Measurements from ENCODE around the gene DRG2. TPM values are rescaled to one million over a fixed set of nuclear protein-coding genes. Genes with fewer than 3 reads are reported as not detected.

The DRG2 gene
- total and polyA plus RNA-seq, 5 donors, result 20.1 to 22.3 (median 21.7) TPM

DNA sequence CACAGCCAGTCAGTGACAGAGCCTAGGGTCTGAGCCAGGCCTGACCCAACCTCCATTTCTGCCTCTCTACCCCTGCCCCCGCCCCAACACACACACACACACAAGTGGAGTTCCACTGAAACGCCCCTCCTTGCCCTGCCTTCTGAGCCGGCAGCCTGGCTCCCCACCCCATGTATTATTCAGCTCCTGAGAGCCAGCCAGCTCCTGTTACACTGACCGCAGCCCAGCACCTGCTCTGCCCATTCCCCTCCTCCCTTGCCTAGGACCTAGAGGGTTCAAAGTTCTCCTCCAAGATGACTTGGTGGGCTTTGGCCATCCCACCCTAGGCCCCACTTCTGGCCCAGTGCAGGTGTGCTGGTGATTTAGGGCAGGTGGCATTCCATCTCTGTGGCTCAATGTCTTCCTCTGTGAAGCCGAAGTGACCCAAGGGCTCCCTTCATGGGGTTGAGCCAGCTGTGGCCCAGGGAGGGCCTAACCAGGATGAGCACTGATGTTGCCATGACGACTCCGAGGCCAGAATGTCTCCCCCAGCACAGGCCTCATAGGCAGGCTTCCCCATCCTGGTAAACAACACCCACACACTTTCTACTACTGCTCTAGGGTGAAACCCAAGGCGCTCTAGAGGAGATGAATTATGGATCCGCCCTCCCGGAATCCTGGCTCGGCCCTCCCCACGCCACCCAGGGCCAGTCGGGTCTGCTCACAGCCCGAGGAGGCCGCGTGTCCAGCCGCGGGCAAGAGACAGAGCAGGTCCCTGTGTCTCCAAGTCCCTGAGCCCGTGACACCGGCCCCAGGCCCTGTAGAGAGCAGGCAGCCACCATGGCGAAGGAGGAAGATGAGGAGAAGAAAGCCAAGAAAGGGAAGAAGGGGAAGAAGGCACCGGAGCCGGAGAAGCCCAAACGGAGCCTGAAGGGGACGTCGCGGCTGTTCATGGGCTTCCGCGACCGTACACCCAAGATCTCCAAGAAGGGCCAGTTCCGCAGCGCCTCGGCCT lies 30.5 kb downstream of the DRG2 start:
- ATAC-seq, result no peak

DNA sequence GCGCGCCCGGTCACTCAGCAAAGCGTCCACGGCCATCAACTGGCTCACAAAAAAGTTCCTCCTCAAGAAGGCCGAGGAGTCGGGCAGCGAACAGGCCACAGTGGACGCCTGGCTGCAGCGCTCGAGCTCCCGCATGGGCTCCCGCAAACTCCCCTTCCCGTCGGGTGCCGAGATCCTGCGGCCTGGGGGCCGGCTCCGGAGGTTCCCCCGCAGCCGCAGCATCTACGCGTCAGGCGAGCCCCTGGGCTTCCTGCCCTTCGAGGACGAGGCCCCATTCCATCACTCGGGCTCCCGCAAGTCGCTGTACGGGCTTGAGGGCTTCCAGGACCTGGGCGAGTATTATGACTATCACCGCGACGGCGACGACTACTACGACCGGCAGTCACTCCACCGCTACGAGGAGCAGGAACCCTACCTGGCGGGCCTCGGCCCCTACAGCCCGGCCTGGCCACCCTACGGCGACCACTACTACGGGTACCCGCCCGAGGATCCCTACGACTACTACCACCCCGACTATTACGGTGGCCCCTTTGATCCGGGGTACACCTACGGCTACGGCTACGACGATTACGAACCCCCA lies 31.5 kb downstream of the DRG2 start:
- 96% methylated on average over 57 of the region's 57 CpGs for WGBS

More for the DNA sequence above, 30.5 kb downstream of the DRG2 start:
- no peak overlapping the region for H3K27ac ChIP-seq (ENCODE audit: low read length)
- DNase-seq, result peak in 1 of 3 donors; percentile 33
- WGBS, result 90% methylated on average over 33 of the region's 33 CpGs
- no peaks in the 10 kb centered on the region for H3K4me1 ChIP-seq (ENCODE audit: control insufficient read depth, insufficient read depth, low read length)
- no peaks in the 10 kb centered on the region for H3K9me3 ChIP-seq (ENCODE audit: control insufficient read depth, low read length)
- no peaks in the 10 kb centered on the region for H3K27me3 ChIP-seq (ENCODE audit: control insufficient read depth, insufficient read depth)
- H3K4me3 ChIP-seq (ENCODE audit: low read length), result no peak overlapping the region
- intact Hi-C loops (cut with DNase I), result no loop called here

DNA sequence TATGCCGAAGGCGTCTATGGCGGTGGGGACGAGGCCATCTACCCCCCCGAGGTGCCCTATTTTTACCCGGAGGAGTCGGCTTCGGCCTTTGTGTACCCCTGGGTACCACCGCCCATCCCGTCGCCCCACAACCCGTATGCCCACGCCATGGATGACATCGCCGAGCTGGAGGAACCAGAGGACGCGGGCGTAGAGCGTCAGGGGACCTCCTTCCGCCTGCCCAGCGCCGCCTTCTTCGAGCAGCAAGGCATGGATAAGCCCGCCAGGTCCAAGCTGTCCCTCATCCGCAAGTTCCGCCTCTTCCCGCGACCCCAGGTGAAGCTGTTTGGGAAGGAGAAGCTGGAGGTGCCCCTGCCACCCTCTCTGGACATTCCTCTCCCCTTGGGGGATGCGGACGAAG lies 32.2 kb downstream of the DRG2 start:
- Histone ChIP-seq H3K27me3 (ENCODE audit: control insufficient read depth, insufficient read depth) (no peaks in the 10 kb centered on the region), H3K4me1 (ENCODE audit: control insufficient read depth, insufficient read depth, low read length) (no peaks in the 10 kb centered on the region), H3K27ac (ENCODE audit: low read length) (no peak overlapping the region), H3K4me3 (ENCODE audit: low read length) (no peak overlapping the region), H3K9me3 (ENCODE audit: control insufficient read depth, low read length) (no peaks in the 10 kb centered on the region)
- 97% methylated on average over 30 of the region's 30 CpGs for WGBS
- DNase-seq (peak in 1 of 3 donors; percentile 52), ATAC-seq (no peak)
- intact Hi-C loops (cut with DNase I), result no loop called here

More for the DNA sequence above, 31.5 kb downstream of the DRG2 start:
- Histone ChIP-seq H3K4me3 (ENCODE audit: low read length) (no peak overlapping the region), H3K27ac (ENCODE audit: low read length) (no peak overlapping the region), H3K4me1 (ENCODE audit: control insufficient read depth, insufficient read depth, low read length) (no peaks in the 10 kb centered on the region), H3K27me3 (ENCODE audit: control insufficient read depth, insufficient read depth) (no peaks in the 10 kb centered on the region), H3K9me3 (ENCODE audit: control insufficient read depth, low read length) (no peaks in the 10 kb centered on the region)
- intact Hi-C loops (cut with DNase I), result no loop called here
- ATAC-seq (no peak), DNase-seq (peak in 1 of 3 donors; percentile 24)

DNA sequence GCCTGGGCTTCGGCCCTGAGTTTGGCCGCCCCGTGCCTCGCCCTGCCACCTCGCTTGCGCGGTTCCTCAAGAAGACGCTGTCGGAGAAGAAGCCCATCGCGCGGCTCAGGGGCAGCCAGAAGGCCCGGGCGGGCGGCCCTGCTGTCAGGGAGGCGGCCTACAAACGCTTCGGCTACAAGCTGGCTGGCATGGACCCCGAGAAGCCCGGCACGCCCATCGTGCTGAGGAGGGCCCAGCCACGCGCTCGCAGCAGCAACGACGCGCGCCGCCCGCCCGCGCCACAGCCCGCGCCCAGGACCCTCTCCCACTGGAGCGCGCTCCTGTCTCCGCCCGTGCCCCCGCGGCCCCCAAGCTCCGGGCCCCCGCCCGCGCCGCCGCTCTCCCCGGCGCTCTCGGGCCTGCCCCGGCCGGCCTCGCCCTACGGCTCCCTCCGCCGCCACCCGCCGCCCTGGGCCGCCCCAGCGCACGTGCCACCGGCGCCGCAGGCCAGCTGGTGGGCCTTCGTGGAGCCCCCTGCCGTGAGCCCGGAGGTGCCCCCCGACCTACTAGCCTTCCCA lies 32.8 kb downstream of the DRG2 start:
- Histone ChIP-seq H3K9me3 (ENCODE audit: control insufficient read depth, low read length) (no peaks in the 10 kb centered on the region), H3K27ac (ENCODE audit: low read length) (no peak overlapping the region), H3K4me3 (ENCODE audit: low read length) (no peak overlapping the region), H3K27me3 (ENCODE audit: control insufficient read depth, insufficient read depth) (no peaks in the 10 kb centered on the region), H3K4me1 (ENCODE audit: control insufficient read depth, insufficient read depth, low read length) (no peaks in the 10 kb centered on the region)
- ATAC-seq (no peak), DNase-seq (peak in 1 of 3 donors; percentile 43)
- intact Hi-C loops (cut with DNase I), result no loop called here
- 74% methylated on average over 68 of the region's 68 CpGs for WGBS

DNA sequence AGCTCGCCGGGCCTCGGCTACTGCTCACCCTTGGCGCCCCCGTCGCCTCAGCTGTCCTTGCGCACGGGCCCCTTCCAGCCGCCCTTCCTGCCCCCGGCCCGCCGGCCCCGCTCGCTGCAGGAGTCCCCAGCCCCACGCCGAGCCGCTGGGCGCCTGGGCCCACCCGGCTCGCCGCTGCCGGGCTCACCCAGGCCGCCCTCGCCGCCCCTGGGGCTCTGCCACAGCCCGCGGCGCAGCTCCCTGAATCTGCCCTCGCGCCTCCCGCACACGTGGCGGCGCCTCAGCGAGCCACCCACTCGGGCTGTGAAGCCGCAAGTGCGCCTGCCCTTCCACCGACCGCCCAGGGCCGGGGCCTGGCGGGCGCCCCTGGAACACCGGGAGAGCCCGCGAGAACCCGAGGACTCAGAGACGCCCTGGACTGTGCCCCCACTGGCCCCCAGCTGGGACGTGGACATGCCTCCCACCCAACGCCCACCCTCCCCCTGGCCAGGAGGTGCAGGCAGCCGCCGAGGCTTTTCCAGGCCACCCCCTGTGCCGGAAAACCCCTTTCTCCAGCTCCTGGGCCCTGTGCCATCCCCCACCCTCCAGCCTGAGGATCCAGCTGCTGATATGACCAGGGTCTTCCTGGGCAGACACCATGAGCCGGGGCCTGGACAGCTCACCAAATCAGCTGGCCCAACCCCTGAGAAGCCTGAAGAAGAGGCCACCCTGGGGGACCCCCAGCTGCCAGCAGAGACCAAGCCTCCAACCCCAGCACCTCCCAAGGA lies 33.6 kb downstream of the DRG2 start:
- Histone ChIP-seq H3K9me3 (ENCODE audit: control insufficient read depth, low read length) (no peaks in the 10 kb centered on the region), H3K4me3 (ENCODE audit: low read length) (no peak overlapping the region), H3K27me3 (ENCODE audit: control insufficient read depth, insufficient read depth) (no peaks in the 10 kb centered on the region), H3K4me1 (ENCODE audit: control insufficient read depth, insufficient read depth, low read length) (no peaks in the 10 kb centered on the region), H3K27ac (ENCODE audit: low read length) (no peak overlapping the region)
- ATAC-seq (no peak), DNase-seq (peak in 1 of 3 donors; percentile 18)
- intact Hi-C loops (cut with DNase I), result no loop called here
- 84% methylated on average over 54 of the region's 54 CpGs for WGBS

DNA sequence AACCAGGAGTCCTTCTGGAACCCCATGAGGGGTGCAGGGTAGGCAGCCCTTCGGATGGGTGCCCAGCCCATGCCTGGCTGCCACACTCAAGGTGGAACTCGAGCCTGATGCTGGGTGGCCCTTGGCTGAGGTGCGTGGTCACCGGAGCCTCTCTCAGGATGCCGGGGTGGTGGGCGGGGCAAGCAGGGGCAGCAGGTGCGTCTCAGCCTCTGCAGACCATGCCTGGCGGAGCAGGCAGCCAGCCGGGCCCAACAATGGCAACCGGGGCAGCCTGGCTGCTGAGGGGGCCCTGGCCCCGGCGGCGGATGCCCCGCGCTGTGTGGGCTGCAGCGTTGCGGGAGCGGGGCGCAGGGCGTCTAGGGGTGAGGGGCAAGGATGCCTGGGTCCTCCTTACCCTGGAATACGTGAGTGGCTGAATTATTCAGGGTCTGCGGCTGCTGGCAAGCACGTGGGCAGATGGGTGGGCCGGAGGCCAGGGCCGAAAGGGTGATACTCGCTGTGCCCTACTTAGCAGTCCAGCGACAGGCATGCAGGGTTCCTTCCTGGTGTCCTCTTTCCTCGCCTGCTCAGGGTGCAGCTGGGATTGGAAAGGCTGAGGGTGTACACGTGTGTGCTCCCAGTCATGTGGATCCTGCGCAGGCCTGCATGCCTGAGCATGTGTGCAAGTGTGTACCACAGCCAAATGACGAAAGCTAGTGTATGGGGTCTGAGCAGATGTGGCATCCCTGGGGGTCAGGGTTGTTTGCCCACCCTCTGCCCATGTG lies 35.4 kb downstream of the DRG2 start:
- intact Hi-C loops (cut with DNase I), result no loop called here
- ATAC-seq (no peak), DNase-seq (peak in 1 of 3 donors; percentile 25)
- 84% methylated on average over 31 of the region's 31 CpGs for WGBS
- Histone ChIP-seq H3K4me3 (ENCODE audit: low read length) (no peak overlapping the region), H3K27ac (ENCODE audit: low read length) (no peak overlapping the region), H3K27me3 (ENCODE audit: control insufficient read depth, insufficient read depth) (no peaks in the 10 kb centered on the region), H3K9me3 (ENCODE audit: control insufficient read depth, low read length) (no peaks in the 10 kb centered on the region), H3K4me1 (ENCODE audit: control insufficient read depth, insufficient read depth, low read length) (no peaks in the 10 kb centered on the region)

DNA sequence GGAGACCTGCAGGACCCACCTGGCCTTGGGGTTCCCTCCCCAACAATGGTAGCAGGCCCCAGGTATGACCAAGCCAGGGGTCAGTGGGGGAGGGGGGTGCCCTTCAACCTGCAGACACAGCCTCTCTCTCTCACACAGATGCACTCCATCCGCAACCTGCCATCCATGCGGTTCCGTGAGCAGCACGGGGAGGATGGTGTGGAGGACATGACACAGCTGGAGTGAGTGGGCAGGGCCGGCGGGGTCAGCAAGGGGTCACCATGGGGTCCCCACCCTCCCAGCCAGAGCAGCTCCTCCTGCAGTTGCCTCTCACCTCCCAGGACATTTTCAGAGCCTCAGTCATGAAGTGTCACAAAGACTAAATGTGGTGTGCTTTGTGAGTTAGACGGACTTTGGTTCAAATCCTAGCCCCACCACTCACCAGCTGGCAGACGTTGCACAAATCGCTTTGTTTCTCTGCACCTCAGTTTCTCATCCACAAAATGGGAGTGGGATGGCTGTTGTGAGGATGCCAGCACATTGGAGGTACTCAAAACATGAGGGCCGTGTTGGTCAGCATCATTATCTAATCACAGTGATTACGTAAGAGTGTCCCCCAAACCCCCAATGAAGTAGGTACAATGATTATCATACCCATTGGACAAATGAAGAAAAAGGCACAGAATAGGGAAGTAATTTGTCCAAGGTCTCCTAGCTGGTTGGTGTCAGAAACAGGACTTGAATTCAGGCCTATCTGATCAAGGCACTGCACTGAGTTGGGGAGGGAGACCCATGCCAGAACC lies 36.8 kb downstream of the DRG2 start:
- 58% methylated on average over 11 of the region's 11 CpGs for WGBS
- H3K4me1 ChIP-seq (ENCODE audit: control insufficient read depth, insufficient read depth, low read length), result no peaks in the 10 kb centered on the region
- DNase-seq, result peak in 1 of 3 donors; percentile 26
- H3K27ac ChIP-seq (ENCODE audit: low read length), result no peak overlapping the region
- H3K9me3 ChIP-seq (ENCODE audit: control insufficient read depth, low read length), result no peaks in the 10 kb centered on the region
- intact Hi-C loops (cut with DNase I), result no loop called here
- no peak overlapping the region for H3K4me3 ChIP-seq (ENCODE audit: low read length)
- no peak for ATAC-seq
- H3K27me3 ChIP-seq (ENCODE audit: control insufficient read depth, insufficient read depth), result no peaks in the 10 kb centered on the region

DNA sequence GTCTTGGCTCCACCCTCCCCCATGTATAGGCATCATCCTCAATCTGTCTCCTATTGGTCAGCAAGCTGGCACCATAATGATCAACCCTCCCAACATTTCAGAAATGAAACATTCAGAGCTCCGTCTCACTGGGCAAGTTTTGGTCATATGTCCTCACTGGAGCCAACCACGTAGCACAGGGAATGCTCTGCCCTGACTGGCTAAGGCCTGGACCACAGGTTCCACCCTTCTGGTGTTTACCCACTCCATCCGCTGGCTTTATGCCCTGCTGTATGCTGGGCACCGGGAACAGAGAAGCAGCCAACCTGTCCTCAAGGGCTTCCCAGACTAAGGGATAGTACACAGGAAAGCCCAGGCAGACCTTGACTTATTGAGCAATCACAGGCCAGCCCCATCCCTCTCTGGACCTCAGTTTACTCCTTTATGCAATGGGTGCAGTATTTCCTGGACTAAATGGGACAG lies 41.3 kb downstream of the DRG2 start:
- 68% methylated on average over 4 of the region's 4 CpGs for WGBS
- H3K27ac ChIP-seq (ENCODE audit: low read length), result no peak overlapping the region
- H3K9me3 ChIP-seq (ENCODE audit: control insufficient read depth, low read length), result no peaks in the 10 kb centered on the region
- DNase-seq (peak in 1 of 3 donors; percentile 19), ATAC-seq (no peak)
- no peaks in the 10 kb centered on the region for H3K27me3 ChIP-seq (ENCODE audit: control insufficient read depth, insufficient read depth)
- H3K4me1 ChIP-seq (ENCODE audit: control insufficient read depth, insufficient read depth, low read length), result no peaks in the 10 kb centered on the region
- intact Hi-C loops (cut with DNase I), result no loop called here
- no peak overlapping the region for H3K4me3 ChIP-seq (ENCODE audit: low read length)

DNA sequence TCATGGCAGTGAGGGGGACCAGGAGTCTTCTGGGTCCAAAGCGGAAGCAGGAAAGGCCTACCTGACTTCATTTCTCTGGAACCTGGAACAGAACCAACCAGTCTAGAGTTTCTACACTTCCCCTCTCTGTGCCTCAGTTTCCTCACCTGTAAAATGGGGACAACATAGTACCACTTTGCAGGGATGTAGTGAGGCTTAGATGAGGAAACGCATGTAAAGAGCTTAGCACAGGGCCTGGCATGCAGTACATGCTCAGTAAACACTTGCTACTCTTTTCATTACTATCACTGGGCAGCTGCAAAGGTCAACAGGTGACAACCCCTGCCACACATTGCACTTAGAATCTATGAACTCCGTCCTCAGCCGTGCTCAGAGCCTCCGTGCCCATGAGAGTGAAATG lies 45.0 kb downstream of the DRG2 start:
- Histone ChIP-seq H3K27ac (ENCODE audit: low read length) (no peak overlapping the region), H3K27me3 (ENCODE audit: control insufficient read depth, insufficient read depth) (no peaks in the 10 kb centered on the region), H3K4me3 (ENCODE audit: low read length) (no peak overlapping the region), H3K4me1 (ENCODE audit: control insufficient read depth, insufficient read depth, low read length) (no peaks in the 10 kb centered on the region), H3K9me3 (ENCODE audit: control insufficient read depth, low read length) (no peaks in the 10 kb centered on the region)
- intact Hi-C loops (cut with DNase I), result no loop called here
- no peak for DNase-seq
- ATAC-seq, result no peak
- 89% methylated on average over 5 of the region's 5 CpGs for WGBS

Data from right cardiac atrium (tissue), 5 donors.